Erythroblast (primary cell): ENCODE results near the gene POLA2.

Source experiments
- GATA1 ChIP-seq: IDR thresholded peaks from 2 replicates; pipeline ENCODE4 v1.6.1; 2011; ENCODE audit warnings: low read depth, mild to moderate bottlenecking, control low read depth, low read length, moderate library complexity
- POLR2A ChIP-seq: IDR thresholded peaks from 2 replicates; pipeline ENCODE4 v1.6.1; 2011; ENCODE audit warnings: mild to moderate bottlenecking, low read length

GRCh38 chr11:65216830-65217229, 44.9 kb upstream of the POLA2 start:
- TF ChIP-seq POLR2A (no peak), GATA1 (no peak)
